Measurements from ENCODE around the gene MGAT4A.
"Not testable (repeated sequence)": the region's sequence is repeated elsewhere in the genome, so short reads cannot be mapped to it uniquely, and the experiment has no call there.

Gene MGAT4A

GRCh38 chr2:98598781-98599428 is 132.0 kb downstream of the MGAT4A start:
- DNase-seq: no peak

- not testable (repeated sequence) for DNase-seq
Observed at GRCh38 chr2:98594665-98595064, 136.3 kb downstream of the MGAT4A start.

GRCh38 chr2:98592565-98592964 is 138.4 kb downstream of the MGAT4A start:
- no peak for DNase-seq

GRCh38 chr2:98589489-98589888 is 141.4 kb downstream of the MGAT4A start:
- DNase-seq: no peak

- DNase-seq: no peak
Observed at GRCh38 chr2:98588880-98589431, 142.0 kb downstream of the MGAT4A start.

DNA sequence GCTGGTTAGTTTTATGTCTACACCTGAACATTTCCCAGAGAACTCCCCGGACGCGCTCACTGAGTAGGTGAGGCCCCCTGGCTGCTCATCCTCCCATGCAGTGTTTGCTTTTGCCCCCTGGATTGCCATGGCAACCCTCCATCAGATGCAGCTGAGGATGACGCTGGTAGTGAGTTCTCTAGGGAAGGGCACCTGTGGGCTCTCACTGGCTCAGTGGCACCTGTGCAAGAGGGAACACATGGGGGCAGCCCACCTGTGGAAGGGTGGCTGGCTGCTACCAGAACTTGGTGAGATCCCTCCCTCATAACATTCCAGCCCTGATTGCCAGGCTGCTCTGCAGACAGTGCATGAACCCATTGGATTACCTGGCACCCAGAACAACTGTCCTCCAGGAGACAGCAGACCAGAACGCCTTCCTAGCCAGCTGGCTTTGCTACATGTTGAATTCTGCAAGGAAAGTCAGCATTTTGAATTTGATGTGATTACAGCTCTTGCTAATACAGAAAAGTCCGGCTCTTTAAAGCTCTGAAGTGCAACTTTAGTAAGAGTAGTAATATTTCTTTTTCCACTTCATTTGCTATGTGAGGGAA is 144.3 kb downstream of the MGAT4A start:
- DNase-seq: no peak

- no peak for DNase-seq
Observed at GRCh38 chr2:98585386-98585785, 145.5 kb downstream of the MGAT4A start.

- DNase-seq: no peak
Observed at GRCh38 chr2:98583816-98584618, 146.9 kb downstream of the MGAT4A start.

- no peak for DNase-seq
Observed at GRCh38 chr2:98583276-98583675, 147.7 kb downstream of the MGAT4A start.

DNA sequence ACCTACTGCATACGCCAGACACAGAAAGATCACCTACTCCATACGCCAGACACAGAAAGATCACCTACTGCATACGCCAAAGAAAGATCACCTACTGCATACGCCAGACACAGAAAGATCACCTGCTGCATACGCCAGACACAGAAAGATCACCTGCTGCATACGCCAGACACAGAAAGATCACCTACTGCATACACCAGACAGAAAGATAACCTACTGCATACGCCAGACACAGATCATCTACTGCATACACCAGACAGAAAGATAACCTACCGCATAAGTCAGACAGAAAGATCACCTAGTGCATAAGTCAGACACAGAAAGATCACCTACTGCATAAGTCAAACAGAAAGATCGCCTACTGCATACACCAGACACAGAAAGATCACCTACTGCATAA is 148.4 kb downstream of the MGAT4A start:
- DNase-seq: no peak

DNA sequence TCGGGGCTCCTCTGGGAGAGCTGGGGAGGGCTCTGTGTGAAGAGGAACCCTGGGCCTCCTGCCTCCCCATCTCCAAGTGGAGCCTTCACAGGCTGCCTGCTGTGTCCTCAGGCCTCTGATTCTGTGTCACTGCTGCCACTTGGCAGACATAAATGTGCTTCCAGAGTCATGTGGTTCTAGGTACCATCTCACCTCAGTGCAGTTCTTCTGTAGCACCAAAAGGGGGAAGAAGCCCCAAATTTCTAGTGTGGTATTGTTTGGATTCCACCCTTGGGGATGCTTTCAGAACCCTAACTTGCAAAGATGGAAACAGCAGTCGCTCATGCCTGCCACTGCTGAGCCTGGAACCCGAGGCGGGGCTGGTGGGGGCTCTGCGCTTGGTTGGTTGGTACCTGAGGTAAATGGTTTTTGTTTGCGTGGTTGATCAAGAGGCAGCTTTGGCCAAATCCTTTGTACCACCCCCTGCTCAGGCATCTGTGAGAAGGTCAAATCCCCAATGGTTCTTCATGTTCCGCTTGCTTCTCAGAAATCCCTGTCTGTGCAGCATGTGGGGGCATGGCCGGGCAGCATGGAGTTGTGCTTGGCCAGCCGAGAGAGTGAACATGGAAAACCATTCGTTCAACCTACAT is 150.2 kb downstream of the MGAT4A start:
- DNase-seq: no peak

DNA sequence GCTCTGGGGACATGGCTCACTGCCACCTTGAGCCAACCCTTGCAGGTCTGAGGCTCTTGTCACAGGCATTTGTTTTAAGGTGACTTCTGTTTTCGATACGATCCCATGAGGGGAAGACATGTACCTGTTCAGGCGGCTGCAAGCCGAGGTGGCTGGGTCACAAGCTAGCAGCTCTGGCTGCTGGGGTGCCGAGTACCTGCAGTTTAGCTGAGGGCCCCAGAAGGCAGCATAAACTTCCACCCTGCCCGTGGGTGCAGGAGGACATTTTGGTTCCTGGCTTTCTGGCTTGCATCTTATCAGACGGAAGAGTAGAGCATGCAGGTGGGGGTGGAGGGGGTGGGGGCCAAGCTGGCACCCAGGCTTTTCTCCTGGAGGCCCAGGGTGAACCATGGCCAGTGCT is 151.0 kb downstream of the MGAT4A start:
- no peak for DNase-seq

GRCh38 chr2:98578231-98578630 is 152.7 kb downstream of the MGAT4A start:
- no peak for DNase-seq

- DNase-seq: no peak
Observed at GRCh38 chr2:98577313-98577712, 153.6 kb downstream of the MGAT4A start.

DNA sequence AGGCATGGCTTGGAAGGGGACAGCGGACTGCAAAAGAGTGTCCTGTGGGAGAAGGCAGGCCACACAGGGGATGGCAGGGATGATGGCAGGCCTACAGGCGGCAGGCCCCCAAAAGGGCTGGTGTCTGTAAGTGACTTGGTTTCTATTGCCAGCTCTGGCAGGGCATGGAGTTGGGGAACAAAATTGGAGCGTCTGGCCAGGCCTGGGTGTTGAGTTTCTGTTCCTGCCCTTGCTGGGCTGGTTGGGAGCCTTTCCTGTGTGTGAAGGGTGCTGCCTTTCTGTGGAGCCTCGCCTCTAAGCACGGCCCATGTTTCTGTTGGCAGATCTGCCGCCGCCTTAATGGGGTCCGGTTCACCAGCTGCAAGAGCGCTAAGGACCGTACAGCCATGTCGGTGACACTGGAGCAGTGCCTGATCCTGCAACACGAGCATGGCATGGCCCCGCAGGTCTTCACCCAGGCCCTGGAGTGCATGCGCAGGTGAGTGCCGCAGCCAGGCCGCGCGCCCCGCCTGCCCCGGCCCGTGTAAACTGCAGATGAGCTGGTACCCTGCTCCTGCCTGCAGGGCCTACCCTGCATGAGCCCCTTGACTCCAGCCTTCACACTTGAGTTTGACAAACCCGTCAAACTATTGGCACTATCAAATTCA is 154.1 kb downstream of the MGAT4A start:
- DNase-seq: no peak

DNA sequence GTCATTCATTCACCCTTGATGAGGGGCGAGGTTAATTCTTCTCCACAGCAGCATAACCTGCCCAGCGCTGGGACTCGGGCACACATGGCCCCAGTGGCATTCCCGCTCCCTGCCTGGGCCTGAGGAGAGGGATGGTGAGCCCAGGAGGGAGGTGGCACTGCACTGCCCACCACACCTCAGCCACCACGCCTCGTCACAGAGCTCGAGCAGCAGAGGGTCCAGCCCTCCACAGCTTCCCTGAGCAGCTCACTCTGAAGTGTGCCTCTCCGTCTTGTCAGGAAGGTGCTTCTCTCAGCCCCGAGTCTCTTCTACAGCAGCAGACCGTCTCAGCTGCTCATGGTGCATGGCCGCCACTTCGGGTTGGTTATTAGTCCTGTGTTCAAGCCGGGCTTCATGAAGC is 157.5 kb downstream of the MGAT4A start:
- no peak for DNase-seq

DNA sequence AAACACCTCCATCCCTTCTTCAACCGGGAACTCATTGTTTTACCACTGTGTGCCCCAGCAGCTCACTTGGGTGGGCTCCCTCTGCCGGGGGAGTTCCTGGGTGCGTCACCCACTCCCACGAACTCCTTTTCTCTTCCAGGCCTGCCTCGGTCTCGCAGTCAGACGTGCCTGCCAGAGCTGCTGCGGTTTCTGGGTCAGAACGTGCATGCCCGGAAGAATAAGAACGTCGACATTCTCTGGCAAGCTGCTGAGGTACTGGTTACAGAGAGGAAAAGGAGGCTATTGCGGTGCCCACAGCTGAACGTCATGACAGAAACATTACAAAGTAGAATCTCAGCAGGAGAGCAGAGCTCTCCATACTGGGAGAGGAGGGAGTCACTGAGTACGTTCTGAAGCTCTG is 158.3 kb downstream of the MGAT4A start:
- no peak for DNase-seq

GRCh38 chr2:98572211-98572610 is 158.7 kb downstream of the MGAT4A start:
- DNase-seq: no peak

GRCh38 chr2:98571796-98572195 is 159.1 kb downstream of the MGAT4A start:
- DNase-seq: no peak

GRCh38 chr2:98571121-98571701 is 159.7 kb downstream of the MGAT4A start:
- no peak for DNase-seq

DNA sequence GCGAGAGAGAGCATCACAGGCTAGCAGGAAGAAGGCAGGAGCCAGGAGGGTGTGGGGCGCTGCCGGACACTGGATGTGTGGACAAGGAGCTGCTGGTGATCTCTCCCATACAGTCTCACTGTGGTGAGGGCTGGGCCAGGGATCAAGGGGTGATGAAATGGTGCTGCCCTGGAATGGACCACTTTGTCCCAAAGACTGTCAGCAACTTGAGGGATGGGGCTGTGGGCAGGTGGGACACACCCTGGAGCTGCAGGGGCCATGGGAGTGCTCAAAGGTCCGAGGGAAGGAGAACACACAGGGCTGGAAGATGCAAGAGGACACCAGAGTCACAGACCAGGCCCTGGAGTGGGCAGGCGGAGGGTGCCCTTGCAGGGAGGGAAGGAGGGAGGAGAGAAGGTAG is 160.6 kb downstream of the MGAT4A start:
- no peak for DNase-seq

GRCh38 chr2:98569915-98570314 is 161.0 kb downstream of the MGAT4A start:
- DNase-seq: no peak
